GM12891 (cell line): ENCODE data around the gene ZDHHC7.

ENCODE experiments used
- POLR2A ChIP-seq: IDR thresholded peaks from 2 replicates; pipeline ENCODE4 v1.6.1; 2011; ENCODE audit warnings: low read depth, low read length, control low read depth
- POLR2AphosphoS5 ChIP-seq: IDR thresholded peaks from 2 replicates; pipeline ENCODE4 v1.6.1; 2011; ENCODE audit warnings: low read depth, low read length, control low read depth
- SPI1 ChIP-seq: IDR thresholded peaks from 2 replicates; pipeline ENCODE4 v1.6.1; 2011; ENCODE audit warnings: low read depth, low read length, control low read depth
- TAF1 ChIP-seq: IDR thresholded peaks from 2 replicates; pipeline ENCODE4 v1.6.1; 2011; ENCODE audit warnings: low read depth, low read length, control low read depth

DNA sequence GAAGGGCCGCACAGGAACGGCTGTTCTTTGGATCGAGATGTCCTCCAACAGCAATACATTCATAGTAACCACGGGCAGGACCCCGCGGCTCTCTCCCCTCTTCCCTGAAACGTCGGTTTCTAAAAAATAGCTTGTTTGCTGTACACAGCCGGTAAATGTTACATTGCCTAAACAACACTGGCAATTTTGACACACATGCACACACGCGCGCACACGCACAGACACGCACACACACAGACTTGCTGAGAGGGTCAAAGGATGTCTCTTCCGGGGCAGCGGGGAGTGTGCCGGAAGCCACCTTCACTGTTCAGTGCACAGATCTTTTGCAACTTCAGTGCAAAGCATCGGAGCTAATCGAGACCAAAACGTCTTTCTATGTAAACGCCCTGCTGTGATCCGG is 35.8 kb downstream of the ZDHHC7 start:
- TF ChIP-seq POLR2AphosphoS5 (no peak), POLR2A (no peak), TAF1 (no peak), SPI1 (no peak)
